ENCODE data around the gene ULBP3. TPM values are rescaled to one million over a fixed set of nuclear protein-coding genes. Genes with fewer than 3 reads are reported as not detected.
A peak's percentile ranks its signal among the peaks of the same experiment; 100 is the strongest.

ULBP3 gene
- total and polyA plus RNA-seq, 9 of the 15 experiments (the other 6 are each of a cell fraction or from before 2014, with no cell fraction given): 0.25 to 0.33 TPM; not detected in 7

DNA sequence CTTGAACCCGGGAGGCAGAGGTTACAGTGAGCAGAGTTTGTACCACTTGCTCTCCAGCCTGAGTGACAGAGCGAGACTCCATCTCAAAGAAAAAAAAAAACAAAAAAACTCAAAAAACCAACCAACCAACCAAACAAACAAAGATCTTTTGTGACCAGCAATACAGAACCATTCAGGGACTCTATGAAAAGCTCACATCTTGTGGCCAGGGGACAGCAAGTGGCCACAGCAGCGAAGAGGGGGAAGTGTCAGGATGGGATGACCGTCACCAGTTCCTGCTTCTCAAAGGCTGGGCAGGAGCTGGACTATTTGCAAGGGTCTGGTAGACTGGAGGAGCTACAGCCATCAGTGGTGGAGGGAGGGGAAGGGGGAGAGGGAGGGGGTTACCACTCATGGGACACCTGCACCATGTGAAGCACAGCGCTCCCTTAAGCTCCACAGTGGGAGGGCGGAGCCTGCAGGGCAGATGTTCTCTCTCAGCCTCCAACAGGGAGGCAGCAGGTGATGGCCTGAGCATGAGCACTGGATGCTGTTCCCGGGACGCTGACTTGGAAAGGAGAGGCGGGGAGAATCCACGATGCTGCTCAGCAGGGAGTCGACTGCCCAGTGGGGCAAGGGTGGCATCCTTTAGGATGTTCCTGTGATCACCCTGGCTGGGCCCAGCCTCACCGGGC is 19.7 kb upstream of the ULBP3 start (continued):
- TF ChIP-seq CREB1 (IDR thresholded peaks at IDR 0.05) (no peak), CREB1 (CRISPR knock-in tag; IDR thresholded peaks at IDR 0.05) (0 out of 2 replicates have a peak, but pooled peaks have one; percentile 18), NRF1 (conservative IDR thresholded peaks at IDR 0.05 in 1 of 2, IDR thresholded peaks at IDR 0.05 in 1 of 2) (peak; percentile 66 to 74)

DNA sequence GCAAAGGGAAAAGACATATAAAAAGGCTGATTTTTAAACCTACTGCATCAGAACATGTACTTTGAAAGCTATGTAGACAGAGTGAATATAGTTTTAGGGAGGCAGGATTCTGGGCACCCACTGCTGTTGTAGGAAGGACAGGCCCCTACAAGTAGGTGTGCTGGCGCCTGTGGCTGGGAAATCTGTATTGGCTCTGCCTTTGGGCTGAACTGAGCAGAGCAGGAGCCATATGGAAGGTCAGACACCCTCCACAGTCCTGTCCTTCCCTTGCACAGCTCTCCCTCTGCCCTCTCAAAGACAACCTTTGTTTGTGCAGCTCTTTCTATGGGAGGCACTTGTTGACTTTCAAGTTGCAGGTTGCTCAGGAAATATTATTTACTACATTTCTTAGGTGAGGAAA is 18.4 kb upstream of the ULBP3 start:
- Histone ChIP-seq H3K9me1 (ENCODE audit: control insufficient read depth, insufficient read depth, low read length) (no peaks in the 10 kb centered on the region), H2AFZ (ENCODE audit: low read depth, low read length) (no peak overlapping the region), H3K27me3 (ENCODE audit: control insufficient read depth in 2 of 2, insufficient read depth in 2 of 2, low read length in 2 of 2) (peaks cover 44 to 67% of the 10 kb centered on the region in 2 experiments), H3K79me2 (ENCODE audit: control insufficient read depth, insufficient read depth, low read length) (no peaks in the 10 kb centered on the region), H3K4me2 (ENCODE audit: insufficient read depth, low read length) (no peak overlapping the region), H3K4me3 (no peak overlapping the region), H4K20me1 (replicated peaks; ENCODE audit: control insufficient read depth, insufficient read depth, low read length) (no peaks in the 10 kb centered on the region; the same call in 1 of the 2 replicates), H3K36me3 (ENCODE audit: control insufficient read depth, insufficient read depth, low read length) (no peaks in the 10 kb centered on the region), H3K9ac (ENCODE audit: insufficient read depth in 1 of 2, low read depth in 2 of 2, low read length in 2 of 2) (no peak overlapping the region), H3K9me3 (replicated peaks; ENCODE audit: control insufficient read depth, insufficient read depth, low read depth, low read length) (no peaks in the 10 kb centered on the region), H3K4me1 (replicated peaks in 1 of 2; ENCODE audit: control insufficient read depth in 2 of 2, insufficient read depth in 2 of 2, low read length in 2 of 2) (peaks cover 0 to 5% of the 10 kb centered on the region in 2 experiments; a peak in 3 of 5 replicates), H3K27ac (ENCODE audit: extremely low read depth, low read depth, low read length) (no peak overlapping the region)
- intact Hi-C loops (cut with micrococcal nuclease) (no loop called here), in situ Hi-C loops (cut with MboI) (no loop called here)
- peak; percentile 13; the same call in 1 of the 3 replicates for ATAC-seq
- no peak for FAIRE-seq
- POLR2A ChIA-PET: interaction anchor here (0.6 to 1.3 kb wide), 4 partner anchors 8 to 64 kb away, joined by 3 to 7 read pairs (median 4); no protein-coding TSS in a partner anchor
- TF ChIP-seq WHSC1 (IDR thresholded peaks at IDR 0.05; ENCODE audit: low read length): no peak
- no peak for TF ChIP-seq CBX2 (IDR thresholded peaks at IDR 0.05; ENCODE audit: insufficient read depth, low read length, poor library complexity, severe bottlenecking)
- no peak for TF ChIP-seq ZNF311 (CRISPR knock-in tag; IDR thresholded peaks at IDR 0.05)
- 11% methylated on average over 1 of the region's 1 CpG for WGBS (ENCODE audit: insufficient coverage, low coverage, missing lambda C conversion rate)
- no TSS peak for BruUV-seq (replicated peaks)
- no peak for DNase-seq (ENCODE audit: extremely low read depth in 1 of 4, low spot score in 3 of 4)
- CTCF ChIA-PET (ENCODE audit: low intra/inter-chr PET ratio): interaction anchor here (0.6 kb wide), 1 partner anchor 16 kb away, joined by 3 read pairs; no protein-coding TSS in a partner anchor
